ENCODE data around the gene ASNSD1.

ASNSD1 gene

GRCh38 chr2:189627789-189628188 lies 33.5 kb upstream of the ASNSD1 start:
- Histone ChIP-seq H3K27me3 (no peaks in the 10 kb centered on the region), H3K4me3 (no peak overlapping the region), H4K20me1 (no peaks in the 10 kb centered on the region), H3K9me3 (no peaks in the 10 kb centered on the region), H3K4me1 (0 out of 2 replicates have a peak, but pooled peaks cover 8% of the 10 kb centered on the region), H3K36me3 (no peaks in the 10 kb centered on the region), H3K27ac (no peak overlapping the region), H3K4me2 (no peak overlapping the region), H3K9ac (no peak overlapping the region)
- no peak for TF ChIP-seq Cebpa-rat (IDR thresholded peaks at IDR 0.05)

GRCh38 chr2:189628817-189629530 lies 32.3 kb upstream of the ASNSD1 start:
- Histone ChIP-seq H3K27ac (no peak overlapping the region), H3K9ac (no peak overlapping the region), H3K9me3 (no peaks in the 10 kb centered on the region), H3K4me3 (no peak overlapping the region), H3K27me3 (no peaks in the 10 kb centered on the region), H3K4me2 (no peak overlapping the region), H3K4me1 (0 out of 2 replicates have a peak, but pooled peaks cover 8% of the 10 kb centered on the region), H3K36me3 (no peaks in the 10 kb centered on the region), H4K20me1 (no peaks in the 10 kb centered on the region)
- TF ChIP-seq Cebpa-rat (IDR thresholded peaks at IDR 0.05) = no peak

- Histone ChIP-seq H3K36me3 (no peaks in the 10 kb centered on the region), H3K27me3 (no peaks in the 10 kb centered on the region), H3K4me1 (0 out of 2 replicates have a peak, but pooled peaks cover 8% of the 10 kb centered on the region), H3K27ac (no peak overlapping the region), H3K4me2 (no peak overlapping the region), H3K4me3 (no peak overlapping the region), H3K9me3 (no peaks in the 10 kb centered on the region), H4K20me1 (no peaks in the 10 kb centered on the region), H3K9ac (no peak overlapping the region)
- no peak for TF ChIP-seq Cebpa-rat (IDR thresholded peaks at IDR 0.05)
These were observed 31.5 kb upstream of the ASNSD1 start for GRCh38 chr2:189629531-189630453.

GRCh38 chr2:189631849-189632248 lies 29.4 kb upstream of the ASNSD1 start:
- Histone ChIP-seq H3K4me2 (no peak overlapping the region), H4K20me1 (no peaks in the 10 kb centered on the region), H3K27ac (no peak overlapping the region), H3K9me3 (no peaks in the 10 kb centered on the region), H3K4me3 (no peak overlapping the region), H3K27me3 (no peaks in the 10 kb centered on the region), H3K4me1 (0 out of 2 replicates have a peak, but pooled peaks cover 8% of the 10 kb centered on the region), H3K36me3 (no peaks in the 10 kb centered on the region), H3K9ac (no peak overlapping the region)
- no peak for TF ChIP-seq Cebpa-rat (IDR thresholded peaks at IDR 0.05)

- TF ChIP-seq Cebpa-rat (IDR thresholded peaks at IDR 0.05) = no peak
- 0 out of 2 replicates have a peak, but pooled peaks cover 8% of the 10 kb centered on the region for H3K4me1 ChIP-seq
- H3K36me3 ChIP-seq = no peaks in the 10 kb centered on the region
- H3K27me3 ChIP-seq = no peaks in the 10 kb centered on the region
- no peak overlapping the region for H3K27ac ChIP-seq
- no peaks in the 10 kb centered on the region for H3K9me3 ChIP-seq
- no peaks in the 10 kb centered on the region for H4K20me1 ChIP-seq
- no peak overlapping the region for H3K9ac ChIP-seq
- H3K4me2 ChIP-seq = no peak overlapping the region
- H3K4me3 ChIP-seq = no peak overlapping the region
These were observed 27.9 kb upstream of the ASNSD1 start for GRCh38 chr2:189633392-189633811.

- Histone ChIP-seq H3K27me3 (no peaks in the 10 kb centered on the region), H3K4me1 (no peaks in the 10 kb centered on the region), H3K4me3 (no peak overlapping the region), H3K9ac (no peak overlapping the region), H3K4me2 (no peak overlapping the region), H3K36me3 (no peaks in the 10 kb centered on the region), H4K20me1 (no peaks in the 10 kb centered on the region), H3K9me3 (no peaks in the 10 kb centered on the region), H3K27ac (no peak overlapping the region)
- TF ChIP-seq Cebpa-rat (IDR thresholded peaks at IDR 0.05) = no peak
These were observed 25.9 kb upstream of the ASNSD1 start for GRCh38 chr2:189635353-189635752.

GRCh38 chr2:189638301-189639006 lies 22.8 kb upstream of the ASNSD1 start:
- H3K36me3 ChIP-seq = no peaks in the 10 kb centered on the region
- no peaks in the 10 kb centered on the region for H3K4me1 ChIP-seq
- no peaks in the 10 kb centered on the region for H4K20me1 ChIP-seq
- H3K27me3 ChIP-seq = no peaks in the 10 kb centered on the region
- no peak for TF ChIP-seq Cebpa-rat (IDR thresholded peaks at IDR 0.05)
- H3K4me2 ChIP-seq = no peak overlapping the region
- no peak overlapping the region for H3K9ac ChIP-seq
- no peak overlapping the region for H3K4me3 ChIP-seq
- no peaks in the 10 kb centered on the region for H3K9me3 ChIP-seq
- no peak overlapping the region for H3K27ac ChIP-seq

GRCh38 chr2:189639007-189639609 lies 22.2 kb upstream of the ASNSD1 start:
- Histone ChIP-seq H3K27ac (no peak overlapping the region), H3K4me1 (no peaks in the 10 kb centered on the region), H3K9ac (no peak overlapping the region), H3K4me2 (no peak overlapping the region), H4K20me1 (no peaks in the 10 kb centered on the region), H3K4me3 (no peak overlapping the region), H3K27me3 (no peaks in the 10 kb centered on the region), H3K36me3 (no peaks in the 10 kb centered on the region), H3K9me3 (no peaks in the 10 kb centered on the region)
- TF ChIP-seq Cebpa-rat (IDR thresholded peaks at IDR 0.05) = no peak

GRCh38 chr2:189641002-189641401 lies 20.3 kb upstream of the ASNSD1 start:
- Histone ChIP-seq H3K9ac (no peak overlapping the region), H3K4me1 (no peaks in the 10 kb centered on the region), H3K27ac (no peak overlapping the region), H3K4me3 (no peak overlapping the region), H3K9me3 (no peaks in the 10 kb centered on the region), H4K20me1 (no peaks in the 10 kb centered on the region), H3K4me2 (no peak overlapping the region), H3K27me3 (no peaks in the 10 kb centered on the region), H3K36me3 (no peaks in the 10 kb centered on the region)
- no peak for TF ChIP-seq Cebpa-rat (IDR thresholded peaks at IDR 0.05)

Data from BLaER1 (cell line).